Measurements from ENCODE around the gene AGK.
A peak's percentile ranks its signal among the peaks of the same experiment; 100 is the strongest.

Gene AGK

DNA sequence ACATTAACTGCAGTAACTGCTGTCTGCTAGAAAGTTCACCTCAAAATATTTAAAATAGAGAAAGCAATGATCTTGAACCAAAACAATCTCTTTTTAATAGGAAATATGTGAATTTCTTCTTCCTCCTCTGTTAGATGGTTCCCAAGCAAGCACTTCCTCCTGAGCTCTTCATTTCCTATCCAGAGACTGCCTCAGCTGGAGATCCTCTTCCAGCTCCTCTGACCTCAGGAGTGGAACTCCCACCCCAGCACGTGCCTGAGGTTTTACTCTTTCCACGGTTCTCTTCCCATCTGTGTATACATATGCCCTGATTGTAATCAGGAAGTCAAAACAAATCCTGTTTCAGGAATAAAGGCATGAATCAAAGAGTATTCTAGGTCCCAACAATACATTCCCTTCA, 145.1 kb downstream of the AGK start:
- Mint-ChIP-seq H3K36me3 (peaks cover 1 to 7% of the 10 kb centered on the region in 2 donors), H3K27ac (peak overlapping the region; percentile 56), H3K4me3 (peak overlapping the region in 1 of 2 donors; percentile 61), H3K9me3 (no peaks in the 10 kb centered on the region), H3K27me3 (no peaks in the 10 kb centered on the region), H3K4me1 (peaks cover 55 to 76% of the 10 kb centered on the region in 2 donors)
- DNase-seq (no peak), ATAC-seq (replicated peaks) (no peak)

DNA sequence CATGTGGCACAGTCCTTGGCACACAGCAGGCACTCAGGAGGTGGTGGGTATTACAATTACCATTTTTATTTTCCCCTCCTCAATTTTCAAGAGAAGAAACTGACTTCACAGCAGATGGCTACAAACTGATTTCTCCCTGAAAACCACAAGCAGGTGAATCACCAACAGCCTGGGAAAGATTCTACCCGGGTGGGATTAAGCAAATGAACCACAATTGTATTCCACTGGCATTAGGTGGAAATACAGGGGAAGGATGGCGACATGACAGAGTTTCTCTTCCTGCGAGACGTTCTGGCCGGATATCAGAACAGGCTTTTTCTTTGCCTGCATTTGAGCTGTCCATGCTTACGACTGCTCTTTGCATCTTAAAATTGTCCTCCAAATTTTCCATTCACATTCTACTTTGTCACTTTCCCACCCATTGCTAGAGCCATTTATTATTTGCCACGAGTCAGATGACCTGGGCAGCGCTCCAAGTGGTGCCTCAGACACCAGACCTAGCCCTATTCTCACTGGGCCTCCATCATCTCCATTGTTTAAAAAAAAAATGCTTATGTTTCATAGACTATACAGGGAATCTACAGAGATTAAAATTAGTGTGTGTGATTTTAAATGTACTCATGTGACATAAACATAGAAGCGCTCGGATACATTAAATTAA, 146.1 kb downstream of the AGK start:
- Mint-ChIP-seq H3K27me3 (no peaks in the 10 kb centered on the region), H3K9me3 (no peaks in the 10 kb centered on the region), H3K27ac (no peak overlapping the region), H3K36me3 (peaks cover 1 to 7% of the 10 kb centered on the region in 2 donors), H3K4me1 (peaks cover 54 to 77% of the 10 kb centered on the region in 2 donors), H3K4me3 (no peak overlapping the region)
- no peak for ATAC-seq (replicated peaks)
- no peak for DNase-seq

DNA sequence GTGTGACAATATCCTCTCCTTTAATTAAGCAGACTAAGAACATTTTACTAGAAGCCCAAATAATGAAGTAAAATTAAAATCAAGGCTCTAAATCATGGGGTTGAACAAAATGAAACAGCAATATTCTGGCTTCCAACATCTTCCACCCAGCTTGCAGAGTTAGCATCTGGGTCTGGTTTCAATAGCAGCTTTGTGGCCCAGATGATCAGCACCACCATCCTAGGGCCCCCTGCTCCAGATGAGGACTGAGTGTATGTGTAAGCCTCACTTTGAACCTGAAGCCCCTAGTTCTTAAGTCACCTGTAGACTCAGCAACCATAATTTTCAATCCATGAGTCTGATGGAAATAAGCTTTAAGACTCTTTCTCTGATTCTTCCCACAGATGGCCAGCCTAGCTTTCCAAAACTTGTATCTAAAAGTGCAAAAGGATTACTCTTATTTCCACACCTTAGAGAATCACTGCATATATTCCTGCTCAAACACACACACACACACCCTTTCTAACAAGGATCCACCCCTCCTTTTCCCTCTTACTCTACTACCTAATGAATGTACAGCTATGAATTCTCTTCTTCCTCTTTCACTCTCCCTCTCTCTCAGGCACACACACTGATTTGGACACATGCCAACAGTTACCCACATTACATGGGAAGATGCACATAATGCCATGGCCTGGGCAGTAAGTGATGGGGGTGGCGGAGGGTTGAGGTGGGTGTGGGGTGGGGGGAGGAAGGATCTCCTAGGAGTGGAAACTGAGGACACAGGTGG, 147.2 kb downstream of the AGK start:
- Mint-ChIP-seq H3K27me3 (no peaks in the 10 kb centered on the region), H3K27ac (peak overlapping the region; percentile 0), H3K4me1 (peaks cover 59 to 73% of the 10 kb centered on the region in 2 donors), H3K9me3 (no peaks in the 10 kb centered on the region), H3K4me3 (peak overlapping the region in 1 of 2 donors; percentile 2), H3K36me3 (peaks cover 1 to 7% of the 10 kb centered on the region in 2 donors)
- peak; percentile 22 to 39 for ATAC-seq (replicated peaks)
- peak; percentile 26 for DNase-seq

DNA sequence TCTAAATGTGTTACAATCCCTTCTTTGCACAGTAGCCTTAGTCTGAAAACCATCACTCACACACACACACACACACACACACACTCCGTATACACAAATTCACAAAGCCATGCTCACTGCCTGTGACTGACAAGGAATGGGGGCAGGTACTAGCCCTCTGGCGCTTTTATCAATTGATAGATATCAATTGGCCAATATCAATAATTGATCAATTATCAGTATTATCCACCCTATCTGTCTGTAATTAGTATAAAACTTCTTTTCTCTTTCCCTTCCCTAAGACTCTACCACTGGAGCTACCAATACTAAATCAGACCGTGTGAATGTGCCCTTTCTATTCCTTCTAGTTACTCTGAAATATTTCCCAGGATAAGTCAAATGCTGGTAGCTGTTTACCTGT, 148.7 kb downstream of the AGK start:
- ATAC-seq (replicated peaks) (no peak), DNase-seq (no peak)
- H3K9me3 Mint-ChIP-seq = no peaks in the 10 kb centered on the region
- peaks cover 55 to 68% of the 10 kb centered on the region in 2 donors for H3K4me1 Mint-ChIP-seq
- peak overlapping the region; percentile 15 for H3K27ac Mint-ChIP-seq
- H3K27me3 Mint-ChIP-seq = no peaks in the 10 kb centered on the region
- peak overlapping the region; percentile 80 to 81 for H3K4me3 Mint-ChIP-seq
- peaks cover 1 to 3% of the 10 kb centered on the region in 2 donors for H3K36me3 Mint-ChIP-seq

DNA sequence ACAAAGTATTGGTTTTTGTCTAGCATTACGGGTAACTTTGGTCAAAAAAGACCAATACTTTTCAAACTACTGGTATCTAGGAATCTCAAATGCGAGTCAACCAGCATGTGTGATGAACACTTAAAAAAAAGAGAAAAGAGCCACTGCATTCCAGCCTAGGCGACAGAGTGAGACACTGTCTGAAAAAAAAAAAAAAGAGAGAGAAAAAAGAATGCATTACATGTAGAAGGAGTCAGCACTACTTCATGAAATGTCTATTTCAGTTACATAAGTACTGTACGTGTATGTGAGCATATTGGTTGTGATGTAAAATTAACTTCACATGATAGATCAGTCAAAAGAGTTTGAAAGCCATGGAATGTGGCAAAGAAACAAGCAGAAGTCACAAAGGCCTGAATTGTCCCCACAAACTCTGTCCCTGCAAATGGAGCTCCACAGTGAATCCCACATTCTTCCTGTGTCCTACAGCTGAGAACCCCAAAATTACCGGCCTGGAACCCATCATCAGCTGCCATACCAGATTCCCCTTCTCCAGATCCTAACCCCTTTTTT, 149.2 kb downstream of the AGK start:
- H3K27ac Mint-ChIP-seq = peak overlapping the region; percentile 60
- H3K36me3 Mint-ChIP-seq = peaks cover 0 to 1% of the 10 kb centered on the region in 2 donors
- ATAC-seq (replicated peaks) = no peak
- no peak for DNase-seq
- H3K27me3 Mint-ChIP-seq = no peaks in the 10 kb centered on the region
- H3K4me3 Mint-ChIP-seq = peak overlapping the region; percentile 80 to 81
- H3K9me3 Mint-ChIP-seq = no peaks in the 10 kb centered on the region
- H3K4me1 Mint-ChIP-seq = peaks cover 52 to 63% of the 10 kb centered on the region in 2 donors

DNA sequence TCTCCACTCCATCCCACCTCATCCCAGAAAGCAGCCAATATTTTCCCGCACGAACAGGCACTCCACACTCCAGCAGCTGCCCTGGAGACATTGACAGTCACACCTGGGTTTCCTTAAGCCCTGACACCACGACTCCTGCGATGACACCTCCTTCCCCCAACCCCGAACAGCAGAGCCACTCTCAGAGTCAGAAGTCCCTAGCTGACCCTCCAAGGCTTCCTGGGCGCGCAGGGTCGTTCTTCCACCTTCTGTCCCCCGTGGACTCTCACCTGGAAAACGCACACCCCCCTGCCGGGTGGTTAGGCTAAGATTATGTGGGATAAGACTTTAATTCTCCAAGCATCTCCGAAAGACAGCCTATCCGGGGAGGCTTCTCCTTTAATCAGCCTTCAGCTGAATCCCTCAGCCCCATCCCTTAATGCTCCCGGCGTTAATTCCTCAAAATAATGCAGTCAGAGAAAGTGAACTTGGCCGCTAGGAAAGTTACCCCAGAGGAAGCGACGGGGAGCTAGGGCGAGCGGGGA, 149.7 kb downstream of the AGK start:
- peak overlapping the region; percentile 60 for H3K27ac Mint-ChIP-seq
- H3K4me1 Mint-ChIP-seq = peaks cover 47 to 58% of the 10 kb centered on the region in 2 donors
- peak in 1 of 2 donors; percentile 3 for ATAC-seq (replicated peaks)
- H3K9me3 Mint-ChIP-seq = no peaks in the 10 kb centered on the region
- no peak for DNase-seq
- H3K4me3 Mint-ChIP-seq = peak overlapping the region; percentile 80 to 81
- no peaks in the 10 kb centered on the region for H3K27me3 Mint-ChIP-seq
- H3K36me3 Mint-ChIP-seq = peaks cover 0 to 1% of the 10 kb centered on the region in 2 donors

DNA sequence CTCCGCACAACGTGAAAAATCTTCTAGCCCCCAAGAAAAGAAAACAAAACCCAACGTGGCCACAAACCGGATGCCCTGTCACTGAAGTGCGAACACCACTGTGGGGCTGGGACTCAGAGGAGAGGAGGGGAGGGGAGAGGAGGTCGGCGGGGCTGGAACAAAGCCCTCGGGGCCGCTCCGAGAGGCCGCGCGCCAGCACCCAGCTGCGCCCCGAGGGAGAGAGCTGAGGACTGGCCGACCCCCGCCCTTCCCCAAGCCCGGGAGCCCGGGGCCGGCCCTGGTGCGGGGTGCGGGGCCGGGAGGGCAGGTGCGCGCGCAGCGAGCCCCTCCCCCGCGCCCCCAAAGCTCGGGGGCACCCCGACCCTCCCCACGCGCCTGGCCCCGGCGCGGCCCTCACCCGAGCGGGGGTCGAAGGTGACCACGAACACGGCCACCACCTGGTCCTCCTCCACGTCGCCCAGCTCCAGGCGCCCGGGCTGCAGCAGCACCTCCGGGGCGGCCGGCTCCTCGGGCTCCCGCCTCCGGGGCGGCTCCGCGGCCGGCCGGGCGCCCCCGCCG, 150.4 kb downstream of the AGK start:
- no peak overlapping the region for H3K27ac Mint-ChIP-seq
- H3K4me3 Mint-ChIP-seq = peak overlapping the region; percentile 80 to 81
- H3K36me3 Mint-ChIP-seq = peaks cover 0 to 1% of the 10 kb centered on the region in 2 donors
- no peaks in the 10 kb centered on the region for H3K9me3 Mint-ChIP-seq
- no peaks in the 10 kb centered on the region for H3K27me3 Mint-ChIP-seq
- H3K4me1 Mint-ChIP-seq = peaks cover 40 to 51% of the 10 kb centered on the region in 2 donors
- DNase-seq (peak; percentile 49), ATAC-seq (replicated peaks) (peak; percentile 77 to 81)

DNA sequence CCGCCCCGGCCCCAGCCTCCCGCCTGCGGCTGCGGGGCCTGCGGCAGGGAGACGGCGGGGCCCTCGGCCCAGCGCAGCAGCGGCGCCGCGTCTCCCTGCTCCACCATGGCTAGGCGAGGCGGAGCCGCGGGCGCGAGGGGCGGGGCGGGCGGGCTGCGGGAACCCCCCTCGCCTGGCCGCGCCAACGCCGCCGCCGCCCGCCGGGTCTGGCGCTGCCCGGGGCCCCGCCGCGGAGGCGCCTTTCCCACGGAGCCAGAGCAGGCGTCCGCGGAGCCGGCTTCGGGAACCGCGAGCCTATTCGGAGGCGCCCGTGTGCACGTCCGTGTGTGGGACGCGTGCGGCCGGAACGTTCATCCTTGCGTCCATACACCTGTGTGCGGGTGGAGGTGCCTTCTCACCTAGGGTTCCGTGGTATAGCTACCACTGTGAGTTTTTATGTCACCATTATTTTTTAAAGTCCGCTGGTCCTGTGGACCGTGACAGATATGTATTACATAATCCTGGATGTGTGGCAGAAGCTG, 150.9 kb downstream of the AGK start, which contains the start of gene DENND11:
Gene DENND11, minus strand, starts transcription at position 120 of the 521 bp plus-strand sequence. Its CDS starts 13 bp downstream, at position 107.
- Mint-ChIP-seq H3K27ac (peak within 1 kb of the TSS; percentile 79), H3K27me3 (no peaks in the 10 kb centered on the region), H3K36me3 (peaks cover 0 to 1% of the 10 kb centered on the region in 2 donors), H3K4me3 (peak within 1 kb of the TSS; percentile 80 to 81), H3K9me3 (no peaks in the 10 kb centered on the region), H3K4me1 (peaks cover 35 to 46% of the 10 kb centered on the region in 2 donors)
- peak; percentile 21 for DNase-seq
- peak; percentile 76 to 82 for ATAC-seq (replicated peaks)

DNA sequence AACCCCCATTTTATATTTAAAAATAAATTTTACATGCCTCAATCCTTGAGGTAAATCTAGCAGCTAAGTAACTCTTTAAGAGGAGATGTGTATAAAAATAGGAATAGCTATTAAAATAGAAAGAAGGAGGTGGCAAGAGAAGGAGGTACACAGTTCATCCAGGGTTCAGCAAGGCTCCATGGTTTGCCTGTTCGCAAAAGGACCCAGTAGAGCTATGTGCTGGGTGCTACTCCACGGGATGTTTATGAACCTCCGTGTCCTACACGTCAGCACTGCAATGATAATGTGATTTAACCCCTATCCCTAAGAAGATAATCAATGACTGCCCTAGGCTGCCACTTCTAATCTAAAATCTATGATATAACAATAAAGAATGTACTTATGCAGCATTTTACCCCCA, 151.7 kb downstream of the AGK start:
- H3K27ac Mint-ChIP-seq = no peak overlapping the region
- H3K4me3 Mint-ChIP-seq = no peak overlapping the region
- DNase-seq (no peak), ATAC-seq (replicated peaks) (no peak)
- H3K36me3 Mint-ChIP-seq = peaks cover 0 to 1% of the 10 kb centered on the region in 2 donors
- H3K4me1 Mint-ChIP-seq = peaks cover 31 to 38% of the 10 kb centered on the region in 2 donors
- no peaks in the 10 kb centered on the region for H3K27me3 Mint-ChIP-seq
- H3K9me3 Mint-ChIP-seq = no peaks in the 10 kb centered on the region

DNA sequence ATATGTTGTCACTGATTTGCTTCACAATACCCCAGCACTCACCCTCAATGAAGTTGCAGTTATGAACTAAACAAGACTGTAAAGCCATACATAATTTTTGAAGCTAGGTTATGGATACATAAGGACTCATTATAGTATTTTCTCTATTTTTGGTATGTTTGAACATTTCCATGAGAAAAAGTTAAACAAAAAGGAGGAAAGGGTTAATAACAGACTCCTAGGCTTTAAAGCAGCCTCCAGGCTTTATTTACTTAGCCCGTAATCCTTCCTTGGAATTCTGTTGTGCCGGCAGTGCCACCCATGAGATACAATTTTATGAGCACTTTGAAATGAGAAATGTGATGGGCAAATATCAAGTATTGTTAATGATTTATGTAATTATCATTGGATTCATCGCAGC, 152.9 kb downstream of the AGK start:
- no peaks in the 10 kb centered on the region for H3K27me3 Mint-ChIP-seq
- peaks cover 0 to 1% of the 10 kb centered on the region in 2 donors for H3K36me3 Mint-ChIP-seq
- H3K9me3 Mint-ChIP-seq = no peaks in the 10 kb centered on the region
- H3K4me3 Mint-ChIP-seq = no peak overlapping the region
- no peak overlapping the region for H3K27ac Mint-ChIP-seq
- no peak for ATAC-seq (replicated peaks)
- DNase-seq = no peak
- peaks cover 23 to 26% of the 10 kb centered on the region in 2 donors for H3K4me1 Mint-ChIP-seq

DNA sequence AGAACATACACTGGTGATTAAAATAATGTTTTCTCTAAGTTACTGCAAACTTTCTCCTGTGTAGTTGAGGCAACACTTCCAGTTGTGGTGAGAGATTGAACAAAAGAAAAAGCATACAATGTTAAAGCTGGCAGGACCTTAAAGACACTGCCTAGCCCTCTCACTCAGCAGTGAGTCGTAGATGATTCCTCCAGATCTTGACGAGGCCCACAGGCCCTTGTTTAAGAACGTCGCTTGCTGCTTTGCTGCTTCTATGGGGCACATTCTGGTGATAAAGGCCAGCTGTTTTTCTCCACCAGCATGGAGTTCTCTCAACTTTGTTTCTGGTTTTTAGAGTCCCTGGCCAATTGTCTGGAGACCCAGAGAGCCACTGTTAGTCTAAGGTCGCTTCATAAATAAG, 153.5 kb downstream of the AGK start:
- Mint-ChIP-seq H3K4me1 (peaks cover 18 to 19% of the 10 kb centered on the region in 2 donors), H3K4me3 (no peak overlapping the region), H3K36me3 (peaks cover 0 to 1% of the 10 kb centered on the region in 2 donors), H3K27ac (no peak overlapping the region), H3K9me3 (no peaks in the 10 kb centered on the region), H3K27me3 (no peaks in the 10 kb centered on the region)
- ATAC-seq (replicated peaks) (no peak), DNase-seq (no peak)
